ENCODE data around the gene NCKAP5.

GRCh38 chr2:133476286-133476685 is 92.0 kb downstream of the NCKAP5 start:
- TF ChIP-seq EZH2 (IDR thresholded peaks at IDR 0.05; ENCODE audit: low read length, unreplicated experiment) = no peak
- TF ChIP-seq CTCF (conservative IDR thresholded peaks at IDR 0.05; ENCODE audit: low read depth, low read length) = no peak
- TF ChIP-seq EZH2phosphoT487 (IDR thresholded peaks at IDR 0.05; ENCODE audit: borderline replicate concordance, low read length) = no peak

Data from PC-3 (cell line).